ENCODE results near the gene SGCD. TPM values are rescaled to one million over a fixed set of nuclear protein-coding genes. Genes with fewer than 3 reads are reported as not detected.

SGCD gene
- total and polyA plus RNA-seq, 9 of the 15 experiments (the other 6 are each of a cell fraction or from before 2014, with no cell fraction given), result not detected

- TF ChIP-seq STAG1 (CRISPR knock-in tag; IDR thresholded peaks at IDR 0.05; ENCODE audit: borderline replicate concordance), result no peak
- no peak for TF ChIP-seq IRF2 (CRISPR knock-in tag; IDR thresholded peaks at IDR 0.05)
- TF ChIP-seq CC2D1A (IDR thresholded peaks at IDR 0.05), result no peak
These were observed 371.4 kb downstream of the SGCD start (continued) for GRCh38 chr5:156698323-156698722.

DNA sequence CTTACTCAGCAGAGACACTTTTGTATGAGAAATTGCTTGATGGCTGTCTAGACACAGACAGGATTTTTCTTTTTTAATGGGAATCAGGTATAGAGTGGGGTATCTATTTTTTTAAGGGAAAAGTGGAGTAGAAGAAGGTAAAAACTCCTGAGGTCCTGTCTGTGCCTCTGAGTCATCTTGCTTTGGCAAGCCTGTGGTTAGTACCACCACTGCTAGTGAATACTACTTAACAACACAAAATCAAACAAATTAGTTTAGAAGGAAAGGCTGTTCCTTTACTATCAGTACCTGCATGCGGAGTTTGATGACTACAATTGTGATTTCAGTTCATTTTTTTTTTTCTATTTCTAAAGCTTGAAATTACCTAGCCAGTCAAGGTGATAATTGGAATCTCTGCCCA, 372.2 kb downstream of the SGCD start:
- WGBS (ENCODE audit: insufficient coverage, low coverage, missing lambda C conversion rate), result 7% methylated on average over 1 of the region's 1 CpG
- no peak for DNase-seq (ENCODE audit: extremely low read depth in 1 of 4, low spot score in 3 of 4)
- Histone ChIP-seq H3K4me1 (replicated peaks in 1 of 2; ENCODE audit: control insufficient read depth in 2 of 2, insufficient read depth in 2 of 2, low read length in 2 of 2) (no peaks in the 10 kb centered on the region), H4K20me1 (replicated peaks; ENCODE audit: control insufficient read depth, insufficient read depth, low read length) (no peaks in the 10 kb centered on the region), H3K9me3 (replicated peaks; ENCODE audit: control insufficient read depth, insufficient read depth, low read depth, low read length) (no peaks in the 10 kb centered on the region), H3K4me2 (ENCODE audit: insufficient read depth, low read length) (no peak overlapping the region), H3K9me1 (ENCODE audit: control insufficient read depth, insufficient read depth, low read length) (no peaks in the 10 kb centered on the region), H3K4me3 (no peak overlapping the region), H3K79me2 (ENCODE audit: control insufficient read depth, insufficient read depth, low read length) (no peaks in the 10 kb centered on the region), H3K9ac (ENCODE audit: insufficient read depth in 1 of 2, low read depth in 2 of 2, low read length in 2 of 2) (no peak overlapping the region), H3K36me3 (ENCODE audit: control insufficient read depth, insufficient read depth, low read length) (no peaks in the 10 kb centered on the region), H3K27me3 (ENCODE audit: control insufficient read depth in 2 of 2, insufficient read depth in 2 of 2, low read length in 2 of 2) (no peaks in the 10 kb centered on the region), H3K27ac (ENCODE audit: extremely low read depth, low read depth, low read length) (no peak overlapping the region), H2AFZ (ENCODE audit: low read depth, low read length) (no peak overlapping the region)
- FAIRE-seq, result no peak
- in situ Hi-C loops (cut with MboI) (no loop called here), intact Hi-C loops (cut with micrococcal nuclease) (no loop called here)
- ChIA-PET POLR2A (no interaction called here), CTCF (ENCODE audit: low intra/inter-chr PET ratio) (no interaction called here)
- ATAC-seq, result no peak
- BruUV-seq (replicated peaks), result no TSS peak
- TF ChIP-seq CREM (IDR thresholded peaks at IDR 0.05; ENCODE audit: low read depth) (no peak), IRF1 (CRISPR knock-in tag; IDR thresholded peaks at IDR 0.05; ENCODE audit: borderline replicate concordance) (no peak), THRB (CRISPR knock-in tag; conservative IDR thresholded peaks at IDR 0.05) (no peak)
